SKM-1 treated with dmso at 0.1 percent for 144 hours (cell line): ENCODE measurements around the gene RGPD5.
"Not testable (repeated sequence)": the region's sequence is repeated elsewhere in the genome, so short reads cannot be mapped to it uniquely, and the experiment has no call there.

Source experiments
- DNase-seq: peaks from one replicate; lab custom pipeline; 2025; ENCODE audit not compliant: unreplicated experiment; lab: John Stamatoyannopoulos, UW

The RGPD5 gene

DNA sequence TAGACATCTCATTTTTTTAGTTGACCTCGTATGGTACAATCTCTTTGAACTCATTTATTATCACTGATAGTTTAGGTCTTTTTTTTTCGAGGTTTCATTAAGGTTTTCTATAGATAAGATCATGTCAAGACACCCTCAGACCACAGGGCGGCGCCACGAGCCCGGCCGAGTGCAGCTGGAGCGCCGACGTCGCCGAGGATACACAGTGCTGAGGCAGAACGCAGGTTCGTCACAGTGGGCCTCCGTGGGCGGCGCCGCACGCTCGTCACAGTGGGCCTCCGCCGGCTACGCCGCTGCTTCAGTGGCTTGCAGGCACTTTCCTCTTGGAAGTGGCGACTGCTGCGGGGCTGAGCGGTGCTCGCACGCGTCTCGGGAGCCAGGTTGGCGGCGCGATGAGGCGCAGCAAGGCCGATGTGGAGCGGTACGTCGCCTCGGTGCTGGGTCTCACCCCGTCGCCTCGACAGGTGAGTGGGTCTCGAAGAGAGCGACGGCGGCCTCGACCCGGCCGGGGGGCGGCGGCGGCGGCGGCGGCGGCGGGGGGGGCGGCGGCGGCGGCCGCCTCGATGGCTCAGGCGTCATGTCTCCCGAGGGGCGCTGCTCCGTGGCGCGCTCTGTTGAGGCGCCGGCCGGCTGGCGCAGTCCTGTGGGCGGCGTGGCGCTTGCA, at the start of gene RGPD5:
Gene RGPD5 (plus strand): TSS at position 232 of the 664 bp plus-strand sequence. CDS start 161 bp downstream, at position 393.
- not testable (repeated sequence) for DNase-seq

DNA sequence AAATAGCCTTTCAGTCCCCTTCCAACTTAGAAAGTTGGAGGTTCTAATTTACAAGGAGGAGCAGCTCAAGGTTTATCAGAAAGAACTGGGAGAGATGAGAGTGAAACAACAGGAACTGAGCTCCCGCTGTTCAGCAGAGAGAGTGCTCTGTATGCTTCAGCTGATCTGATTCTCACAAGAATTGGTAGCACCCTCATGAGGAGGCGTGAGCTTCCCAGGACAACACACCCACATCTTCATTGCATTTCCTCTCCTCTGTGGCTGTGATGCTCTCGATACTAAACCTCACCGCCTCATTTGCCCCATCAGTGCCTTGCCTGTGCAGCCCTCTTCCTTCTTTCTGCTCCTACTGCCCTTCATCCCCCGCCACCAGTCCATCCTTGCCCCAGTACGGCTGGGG, 42.5 kb upstream of the RGPD5 start:
- not testable (repeated sequence) for DNase-seq

DNA sequence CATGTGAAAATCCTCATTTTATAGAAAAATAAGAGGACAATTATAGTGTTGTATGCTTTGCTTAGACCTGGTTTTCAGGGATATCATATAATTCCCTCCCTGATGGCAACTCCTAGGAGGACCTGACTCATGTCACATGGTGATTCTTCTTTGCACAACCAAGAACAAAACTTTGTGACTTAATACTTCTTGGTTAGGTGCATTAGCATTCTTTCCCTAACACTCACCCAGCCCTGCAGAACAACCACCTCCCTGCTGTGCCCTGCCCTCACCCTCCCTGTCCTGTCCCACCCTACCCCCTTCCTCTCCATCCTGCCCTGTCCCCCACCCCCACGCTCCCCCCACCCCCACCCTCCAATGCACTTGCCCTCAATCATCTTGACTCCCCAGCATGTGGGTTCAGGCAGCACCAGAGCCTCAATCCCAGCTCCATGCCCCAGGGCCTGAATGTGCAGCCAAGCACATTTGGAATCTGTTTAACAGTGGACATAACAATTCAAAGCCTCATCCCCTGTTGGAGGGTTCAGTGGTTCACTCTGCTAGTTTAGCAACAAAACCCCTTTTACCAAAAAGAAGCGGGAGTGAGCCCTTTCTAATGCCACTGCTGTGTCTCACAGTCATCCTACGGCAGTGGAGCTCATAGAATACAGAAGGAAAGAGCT, 36.8 kb upstream of the RGPD5 start:
- DNase-seq: not testable (repeated sequence)

DNA sequence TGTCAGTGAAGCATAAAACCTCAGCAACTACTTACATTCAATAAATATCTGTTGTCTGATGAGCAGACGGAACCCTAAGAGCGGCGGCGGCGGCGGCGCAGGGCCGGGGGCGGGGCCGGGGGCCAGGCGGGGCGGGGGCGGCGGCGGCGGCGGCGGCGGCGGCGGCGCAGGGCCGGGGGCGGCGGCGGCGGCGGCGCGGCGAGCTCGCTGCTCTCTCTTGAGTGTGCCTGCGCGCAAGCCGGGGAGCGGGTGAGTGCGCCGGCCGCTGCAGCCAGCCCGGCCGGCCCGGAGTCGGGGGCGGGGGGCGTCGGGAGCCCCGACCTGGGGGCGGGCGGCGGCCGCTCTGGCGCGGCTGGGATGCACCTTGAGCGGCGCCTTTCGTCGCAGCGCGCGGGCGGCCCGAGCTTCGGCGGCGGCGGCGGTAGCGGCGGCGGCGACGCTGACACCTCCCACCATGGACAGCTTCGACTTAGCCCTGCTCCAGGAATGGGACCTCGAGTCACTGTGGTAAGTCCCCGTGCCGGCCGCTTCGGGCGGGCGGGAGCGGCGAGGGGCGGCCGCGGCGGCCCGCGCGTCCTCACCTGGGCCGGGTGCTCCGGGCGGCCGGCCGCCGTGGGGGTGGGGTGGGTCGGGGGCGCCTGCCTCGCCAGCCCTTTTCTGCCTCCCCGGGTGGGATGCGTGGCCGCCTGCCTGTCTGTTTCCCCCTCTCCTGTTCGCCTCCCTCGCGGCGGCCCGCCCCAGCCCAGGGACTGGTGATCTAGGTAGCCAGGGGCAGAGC, 33.7 kb upstream of the RGPD5 start:
- DNase-seq: not testable (repeated sequence)

DNA sequence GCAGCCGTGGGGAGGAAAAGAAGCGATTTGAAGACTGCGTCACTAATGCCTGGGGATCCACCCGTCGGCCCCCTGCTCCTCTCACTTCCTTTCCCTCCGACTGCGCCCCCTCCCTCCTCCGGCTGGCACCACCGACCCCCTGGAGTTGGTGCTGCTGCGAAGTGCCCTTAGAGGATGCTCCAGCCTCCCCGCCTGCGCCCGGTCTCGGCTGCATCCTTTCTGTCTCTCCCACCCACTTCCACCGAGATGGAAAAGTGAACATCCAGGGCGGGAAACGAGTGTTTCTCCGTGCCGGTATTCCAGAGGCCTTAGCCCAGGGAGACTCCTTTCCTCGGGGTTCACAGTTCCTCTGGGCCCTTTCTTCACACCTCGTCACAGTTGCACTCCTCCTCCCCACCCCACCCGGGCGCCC, 33.1 kb upstream of the RGPD5 start:
- DNase-seq: not testable (repeated sequence)

DNA sequence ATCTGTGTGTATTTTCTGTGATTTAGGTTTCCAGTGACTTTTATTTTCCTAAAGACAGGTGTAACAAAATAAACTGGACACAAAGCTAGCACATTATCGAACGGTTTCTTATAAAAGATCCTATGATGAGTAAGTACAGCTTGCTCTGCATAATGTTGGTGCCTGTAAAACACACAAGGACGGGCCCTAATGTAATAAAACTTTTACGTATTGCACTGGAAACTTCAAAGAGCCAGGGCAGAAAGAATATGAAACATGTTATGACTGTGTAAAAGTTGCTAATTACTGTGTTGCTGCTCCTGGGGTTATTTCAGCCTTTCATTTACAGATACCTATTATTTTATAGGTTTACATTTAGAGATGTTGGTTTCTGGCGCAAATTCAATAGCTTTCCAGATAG, 32.1 kb upstream of the RGPD5 start:
- not testable (repeated sequence) for DNase-seq

DNA sequence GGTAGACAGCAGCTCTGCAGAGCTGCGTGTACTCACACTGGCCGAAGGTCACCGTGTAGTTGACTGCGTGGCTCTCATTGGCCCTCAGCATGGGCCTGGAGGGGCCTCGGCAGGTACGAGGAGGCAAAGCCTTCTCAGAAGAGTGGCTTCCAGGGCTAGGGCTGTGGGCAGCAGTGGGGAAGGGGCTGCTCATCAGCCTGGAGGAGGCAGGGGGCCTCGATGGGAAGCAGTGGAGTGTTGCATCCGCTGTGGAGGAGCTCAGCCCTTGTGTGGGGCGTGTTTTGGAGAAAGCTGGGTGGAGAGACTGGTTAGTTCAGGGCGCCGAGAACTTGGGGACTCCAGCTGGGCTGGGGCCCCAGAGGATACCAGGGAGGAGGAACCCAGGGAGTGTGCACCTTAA, 28.0 kb upstream of the RGPD5 start:
- not testable (repeated sequence) for DNase-seq

DNA sequence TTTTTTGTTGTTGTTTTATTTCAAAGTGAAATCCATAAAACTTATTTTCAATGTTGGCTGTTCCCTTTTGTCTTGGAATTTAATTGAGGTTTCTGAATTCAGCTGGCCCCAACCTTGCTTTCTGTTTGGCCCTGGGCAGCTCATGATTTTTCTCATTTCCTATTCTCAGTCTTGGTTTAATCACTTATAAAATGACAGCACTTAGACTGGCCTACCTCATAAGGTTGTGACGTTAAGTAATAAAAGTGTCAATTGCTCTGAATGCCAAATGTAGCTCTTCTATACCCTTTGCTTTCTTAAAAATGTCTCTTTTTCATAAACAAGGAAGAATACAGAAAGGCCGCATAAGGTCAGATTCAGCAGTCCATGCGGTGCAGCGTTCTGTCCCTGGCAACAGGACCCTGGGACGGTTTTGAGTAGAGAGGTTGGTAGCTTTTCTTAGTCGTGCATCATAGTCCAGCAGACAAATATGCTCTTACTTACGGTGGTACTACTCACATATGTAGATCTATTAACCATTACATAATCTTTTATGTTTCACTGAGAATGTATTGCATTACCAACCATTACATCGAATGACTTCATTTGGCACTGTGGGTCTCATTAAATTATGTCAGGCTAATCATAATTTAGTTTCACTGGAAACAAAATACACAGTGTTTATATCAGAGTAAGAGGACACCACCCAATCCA, 27.1 kb upstream of the RGPD5 start:
- DNase-seq: not testable (repeated sequence)

DNA sequence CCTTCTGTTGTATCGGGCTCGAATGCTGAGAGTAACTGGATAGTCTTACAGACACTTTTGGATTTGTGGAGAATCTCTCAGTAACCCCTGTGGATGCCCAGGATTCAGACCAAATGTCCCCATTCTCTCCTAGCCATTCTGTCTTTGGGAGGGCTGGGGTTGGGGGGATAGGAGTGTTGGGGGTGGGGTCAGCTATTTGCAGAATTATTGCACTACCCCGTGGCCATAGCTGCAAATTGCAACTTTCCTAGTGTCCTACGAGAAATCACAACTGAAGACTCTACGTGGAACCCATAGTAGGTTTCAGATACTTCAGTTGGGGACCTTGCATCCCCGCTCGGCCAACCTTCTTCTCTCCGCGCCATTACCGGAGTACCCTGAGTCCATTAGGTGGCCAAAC, 25.2 kb upstream of the RGPD5 start:
- not testable (repeated sequence) for DNase-seq

DNA sequence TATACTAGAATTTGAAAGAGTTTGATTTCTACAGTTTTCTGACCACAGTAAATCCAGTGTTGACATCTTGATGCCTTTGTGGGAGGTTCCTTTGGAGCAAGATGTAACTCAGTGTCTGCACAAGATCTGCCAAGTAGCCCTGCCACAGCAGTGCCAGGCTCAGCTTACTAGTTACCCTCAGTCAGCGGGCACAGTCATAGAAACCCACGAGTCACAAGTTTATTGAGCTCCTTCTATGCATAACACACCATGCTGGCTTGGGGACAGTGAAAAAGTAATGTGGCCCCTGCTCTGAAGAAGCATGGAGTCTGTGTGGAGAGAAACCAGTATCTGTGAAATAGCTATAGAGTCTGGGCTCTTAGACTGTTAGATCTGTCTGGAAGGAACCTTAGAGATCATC, 15.0 kb upstream of the RGPD5 start:
- DNase-seq: not testable (repeated sequence)

DNA sequence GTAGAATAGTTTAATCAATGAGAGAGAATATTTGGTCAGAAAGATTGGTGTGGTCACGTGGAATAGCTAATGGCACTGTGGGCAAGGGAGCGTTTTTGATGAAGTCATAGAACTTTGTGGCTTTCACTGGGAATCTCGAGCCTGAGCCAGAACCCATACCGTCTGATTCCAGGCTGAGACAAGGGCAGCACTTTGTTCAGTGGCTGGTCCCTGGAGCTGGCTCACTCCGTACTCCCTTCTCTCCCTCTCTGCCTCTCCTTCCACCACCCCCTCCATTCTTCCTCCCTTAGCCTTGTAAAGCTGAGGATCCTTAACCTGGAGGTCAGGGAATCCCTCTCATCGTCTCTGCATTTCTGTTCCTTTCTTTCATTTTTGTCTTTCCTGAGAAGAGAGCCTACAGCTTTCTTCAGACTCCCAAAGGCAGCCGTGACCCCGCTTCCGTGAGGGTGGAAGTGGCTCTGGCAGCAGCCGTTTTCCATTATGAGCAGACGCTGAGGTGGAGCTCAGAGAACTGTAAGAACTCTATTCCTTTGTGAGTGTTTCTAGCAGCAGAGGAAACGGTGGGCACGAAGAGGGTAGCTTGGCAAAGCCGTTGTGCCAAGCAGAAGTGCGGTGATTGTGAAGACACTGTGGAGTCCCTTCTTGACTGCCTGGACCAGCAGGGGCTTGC, 12.8 kb upstream of the RGPD5 start:
- DNase-seq: not testable (repeated sequence)

DNA sequence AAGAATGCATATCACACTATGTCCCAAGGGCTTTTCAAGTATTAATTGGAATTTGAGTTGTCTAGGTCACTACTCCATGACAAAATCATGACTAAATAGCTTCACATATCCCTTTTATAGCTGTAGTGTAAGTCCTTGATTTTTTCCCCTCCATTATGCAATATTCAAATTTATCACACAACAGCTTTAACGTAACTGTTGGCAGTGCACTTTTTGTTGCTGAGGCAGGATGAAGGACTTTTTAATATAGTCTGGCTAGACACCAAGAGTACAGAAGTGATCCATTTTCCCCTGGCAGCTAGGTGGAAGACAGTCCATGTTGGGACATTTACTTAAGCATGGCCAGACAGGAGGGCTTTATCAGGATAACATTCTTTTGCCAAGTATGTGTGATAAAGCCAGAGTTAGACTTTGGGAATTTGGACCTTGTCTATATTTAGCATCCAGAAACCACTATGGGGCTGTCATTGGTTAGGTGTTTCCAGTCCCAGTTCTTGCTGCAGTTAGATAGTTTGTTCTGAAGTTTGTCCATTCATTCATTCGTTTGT, 11.6 kb upstream of the RGPD5 start:
- not testable (repeated sequence) for DNase-seq

DNA sequence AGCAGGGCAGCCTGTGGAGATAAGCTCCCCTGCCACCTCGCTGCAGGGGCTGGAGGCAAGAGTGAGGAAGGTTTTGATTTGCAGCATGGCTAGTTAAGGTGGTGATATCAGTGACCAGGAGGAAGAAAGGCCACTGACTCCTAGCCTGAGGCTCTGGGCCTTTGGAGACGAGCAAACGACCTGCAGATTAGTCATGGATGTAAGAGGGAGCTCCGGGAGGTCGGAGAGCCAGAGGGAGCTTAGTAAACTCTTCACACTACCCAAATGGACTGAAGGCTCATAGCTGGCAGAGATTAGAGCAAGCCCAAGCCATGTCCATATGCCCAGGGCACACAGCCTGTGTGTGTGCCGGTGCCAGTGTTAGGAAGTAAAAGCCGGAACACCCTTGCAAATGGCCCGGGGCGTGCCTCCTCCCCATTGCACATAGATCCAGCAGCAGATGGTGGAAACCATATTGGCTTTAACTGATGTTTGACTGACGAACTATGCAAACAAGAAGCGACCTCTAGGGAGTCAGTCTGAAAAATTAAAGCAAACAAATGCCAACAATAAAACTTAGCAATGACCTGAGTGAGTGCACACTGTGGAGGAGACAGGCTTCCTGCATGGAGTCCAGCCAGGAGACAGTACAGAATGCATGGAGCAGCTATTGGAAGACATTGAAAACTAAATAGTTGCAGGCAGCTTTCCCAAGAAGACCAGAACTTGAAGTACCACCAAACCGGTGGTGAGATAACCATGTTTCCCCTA, 2.4 kb upstream of the RGPD5 start:
- DNase-seq: not testable (repeated sequence)

DNA sequence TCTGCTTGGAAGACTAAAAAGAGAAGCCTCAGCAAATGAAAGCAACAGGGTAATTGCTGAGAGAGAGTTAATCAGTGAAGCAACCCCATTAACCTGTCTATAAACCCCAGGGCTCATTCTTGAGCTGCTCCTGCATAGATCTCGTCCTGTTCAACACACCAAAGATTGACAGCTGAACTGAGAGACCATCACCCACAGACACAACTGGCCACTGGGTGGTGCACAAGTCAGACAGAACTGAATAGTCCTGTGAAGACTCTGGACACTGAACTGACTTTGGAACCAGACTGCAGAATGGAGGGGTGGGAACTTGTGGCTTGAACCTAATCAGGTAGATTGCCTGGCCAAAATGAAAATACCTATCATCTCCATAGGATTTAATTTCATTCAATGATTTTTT, 1.4 kb upstream of the RGPD5 start:
- DNase-seq: not testable (repeated sequence)

DNA sequence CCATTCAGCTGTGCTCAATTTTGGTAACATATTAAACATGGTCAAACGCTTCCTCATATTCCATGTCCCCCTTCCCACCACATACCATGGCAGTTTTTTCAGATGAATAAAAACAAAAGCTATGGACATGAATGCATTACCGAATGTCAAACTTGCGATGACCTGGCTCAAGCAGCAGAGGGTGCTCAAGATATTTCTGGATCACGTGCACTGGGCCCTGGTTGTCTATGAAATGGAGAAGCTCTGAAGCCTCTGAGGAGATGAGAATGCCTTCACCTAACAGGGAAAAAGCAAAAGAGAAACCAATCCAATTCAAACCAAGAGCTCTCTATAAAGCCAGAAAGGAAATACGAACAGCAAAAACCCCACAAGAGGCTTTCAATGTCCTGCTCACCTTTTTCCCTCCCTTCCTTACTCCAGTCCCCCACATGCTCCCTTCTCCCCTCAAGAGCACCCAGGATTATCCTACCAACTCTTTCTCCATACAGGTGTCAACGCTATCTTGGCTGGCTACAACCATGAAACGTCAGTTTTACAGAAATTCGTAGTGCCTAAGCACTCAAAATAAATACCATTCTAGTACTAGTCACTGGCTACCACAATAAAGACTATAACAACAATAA, 77.1 kb downstream of the RGPD5 start:
- DNase-seq: not testable (repeated sequence)

DNA sequence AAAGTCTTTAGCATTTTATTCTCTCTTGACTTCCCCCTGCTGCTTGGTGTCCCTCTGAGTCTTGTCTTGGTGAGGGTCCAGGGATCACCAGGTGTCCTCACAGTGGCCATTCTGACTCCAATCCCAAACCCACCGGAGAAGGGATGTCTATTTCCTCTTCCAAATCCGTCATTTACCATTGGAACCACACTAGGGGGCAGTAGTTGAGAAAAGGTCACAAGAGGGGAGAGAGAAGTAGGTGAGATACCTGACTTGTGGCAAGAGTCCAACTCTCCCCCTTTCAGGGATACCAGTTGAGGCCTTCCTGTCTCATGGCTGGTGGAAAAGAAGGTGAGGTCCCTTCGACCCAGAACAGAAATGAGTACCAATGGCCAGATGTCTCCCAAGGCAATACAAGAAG, 82.5 kb downstream of the RGPD5 start:
- DNase-seq: not testable (repeated sequence)

DNA sequence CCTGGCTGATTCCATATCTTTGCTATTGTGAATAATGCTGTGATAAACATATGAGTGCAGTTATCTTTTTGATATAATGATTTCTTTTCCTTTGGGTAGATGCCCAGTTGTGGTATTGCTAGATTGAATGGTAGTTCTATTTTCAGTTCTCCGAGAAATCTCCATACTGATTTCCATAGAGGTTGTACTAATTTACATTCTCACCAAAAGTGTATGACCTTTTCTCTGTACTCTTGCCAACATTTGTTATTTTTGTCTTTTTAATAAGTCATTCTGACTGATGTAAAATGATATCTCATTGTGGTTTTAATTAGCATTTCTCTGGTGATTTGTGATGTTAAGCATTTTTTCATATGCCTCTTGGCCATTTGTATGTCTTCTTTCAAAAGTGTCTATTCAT, 88.0 kb downstream of the RGPD5 start:
- DNase-seq: not testable (repeated sequence)

DNA sequence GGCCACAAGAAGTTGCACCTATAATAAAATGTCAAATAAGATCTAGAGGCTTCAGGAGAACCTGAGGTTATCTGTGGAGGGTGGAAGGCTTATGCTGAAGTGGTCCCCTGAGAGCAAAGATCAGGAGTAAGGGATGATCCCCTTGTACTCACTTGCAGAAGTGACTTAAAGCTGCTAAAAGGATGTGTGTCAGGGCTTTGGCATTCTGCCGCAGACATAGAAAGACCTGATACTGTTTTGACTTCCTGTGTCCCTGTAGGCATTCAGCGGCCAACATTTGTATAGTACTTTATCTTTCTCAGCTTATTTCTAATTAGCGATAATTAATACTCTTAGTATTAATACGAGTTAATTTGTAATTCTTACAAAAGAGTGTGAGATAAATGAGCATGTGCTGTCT, 94.3 kb downstream of the RGPD5 start:
- not testable (repeated sequence) for DNase-seq

DNA sequence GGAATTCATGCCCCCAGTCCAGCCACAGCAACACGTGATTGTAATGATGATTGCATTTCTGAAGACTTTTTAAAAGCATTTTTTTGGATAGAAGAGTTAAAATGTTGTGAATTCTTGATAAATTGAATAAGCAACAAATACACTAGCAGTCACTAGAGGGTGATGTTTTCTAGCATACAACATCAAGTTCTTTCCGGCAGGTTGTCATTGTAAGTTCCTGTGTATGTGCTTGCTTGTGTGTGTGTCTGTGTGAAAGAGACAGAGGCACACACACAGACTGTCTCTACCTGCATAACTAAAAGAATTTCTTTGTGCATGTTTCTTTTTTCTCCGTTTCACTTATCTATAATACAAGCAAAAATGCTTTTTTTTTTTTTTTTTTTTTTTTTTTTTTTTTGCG, 95.8 kb downstream of the RGPD5 start:
- not testable (repeated sequence) for DNase-seq
